ENCODE measurements around the gene LYPD6B.

LYPD6B gene

DNA sequence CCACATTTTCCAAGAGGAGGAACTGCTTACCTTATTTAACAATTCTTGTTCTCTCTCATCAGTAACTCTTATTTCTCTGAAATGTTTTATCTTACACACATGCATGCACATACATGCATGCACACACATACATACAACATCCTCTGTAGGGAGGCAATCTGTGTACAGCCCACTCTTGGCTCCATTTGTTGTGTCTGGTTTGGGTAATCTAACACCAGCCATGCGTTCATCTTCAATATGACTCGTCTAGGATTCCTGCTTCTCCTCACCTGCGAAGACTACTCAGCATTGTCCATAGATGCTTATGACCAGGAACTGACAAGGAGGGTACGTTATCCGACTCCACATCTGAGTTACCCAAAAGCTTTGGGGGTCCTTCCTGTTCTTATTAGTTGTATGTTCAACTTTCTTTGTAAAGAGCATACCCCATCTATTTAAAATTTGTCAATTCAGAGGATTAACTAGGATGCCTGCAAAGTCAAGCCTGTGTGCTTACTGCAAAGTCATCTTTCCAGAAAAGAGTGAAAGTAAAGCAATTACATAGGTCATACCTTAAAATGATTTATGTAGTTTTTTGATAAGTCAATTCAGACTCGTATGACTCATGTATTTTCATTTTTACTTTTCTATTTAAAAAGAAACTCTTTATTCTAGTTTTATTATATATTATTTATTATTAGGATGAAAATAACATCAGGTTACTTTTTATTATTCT is 18.2 kb downstream of the LYPD6B start:
- Histone ChIP-seq H3K27ac (ENCODE audit: insufficient read depth, low read length, poor library complexity, severe bottlenecking) (no peak overlapping the region), H3K36me3 (ENCODE audit: control insufficient read depth, insufficient read depth, low read length) (no peaks in the 10 kb centered on the region), H3K4me1 (ENCODE audit: control insufficient read depth, insufficient read depth, low read length, poor library complexity, severe bottlenecking) (no peaks in the 10 kb centered on the region), H3K27me3 (replicated peaks; ENCODE audit: control insufficient read depth, insufficient read depth, low read length, poor library complexity, severe bottlenecking) (no peaks in the 10 kb centered on the region), H3K4me3 (ENCODE audit: insufficient read depth, low read depth, low read length, poor library complexity, severe bottlenecking) (no peak overlapping the region), H3K9me3 (ENCODE audit: control insufficient read depth, low read length) (no peaks in the 10 kb centered on the region)
- no peak for DNase-seq

DNA sequence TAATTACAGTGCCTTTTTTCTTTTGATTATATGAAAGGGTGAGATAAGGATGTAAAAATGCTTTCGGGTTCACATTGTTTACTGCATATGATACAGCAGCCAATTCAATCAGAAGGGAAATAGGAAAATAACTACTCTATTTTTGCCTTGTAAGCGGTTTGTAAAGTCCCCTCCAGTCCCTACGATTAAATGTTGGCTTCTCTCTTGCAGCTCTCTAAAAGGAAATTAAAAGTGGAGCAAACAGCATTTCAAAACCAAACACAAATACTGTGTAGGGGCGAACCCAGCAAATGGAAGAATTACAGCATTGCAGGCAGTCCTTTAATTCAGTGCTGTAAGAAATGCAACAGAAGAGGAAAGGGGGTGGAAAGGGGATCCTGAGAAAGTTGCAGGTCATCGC is 18.9 kb downstream of the LYPD6B start:
- H3K27me3 ChIP-seq (replicated peaks; ENCODE audit: control insufficient read depth, insufficient read depth, low read length, poor library complexity, severe bottlenecking), result no peaks in the 10 kb centered on the region

DNA sequence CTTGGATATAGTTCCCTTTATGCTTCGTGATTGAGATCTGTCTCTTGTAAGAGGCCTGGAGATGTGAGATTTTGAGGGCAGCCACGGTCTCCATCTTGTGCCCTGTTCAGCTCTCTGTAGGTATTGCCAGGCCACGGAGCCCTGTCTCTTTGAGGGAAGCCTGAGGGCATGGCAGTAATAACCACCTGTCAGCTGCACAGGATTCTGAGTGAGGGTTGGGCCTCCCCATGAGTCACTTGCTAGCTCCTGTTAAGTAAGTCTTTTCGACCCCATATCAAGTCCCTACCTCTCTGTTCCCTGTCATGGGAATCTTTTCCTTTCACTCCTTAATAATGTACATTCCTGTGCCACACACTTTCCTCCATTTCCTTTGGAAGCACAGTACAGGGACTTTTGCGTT is 20.4 kb downstream of the LYPD6B start:
- Histone ChIP-seq H3K36me3 (ENCODE audit: control insufficient read depth, insufficient read depth, low read length) (no peaks in the 10 kb centered on the region), H3K4me3 (ENCODE audit: insufficient read depth, low read depth, low read length, poor library complexity, severe bottlenecking) (no peak overlapping the region), H3K27me3 (replicated peaks; ENCODE audit: control insufficient read depth, insufficient read depth, low read length, poor library complexity, severe bottlenecking) (no peaks in the 10 kb centered on the region), H3K4me1 (ENCODE audit: control insufficient read depth, insufficient read depth, low read length, poor library complexity, severe bottlenecking) (no peaks in the 10 kb centered on the region), H3K9me3 (ENCODE audit: control insufficient read depth, low read length) (no peaks in the 10 kb centered on the region), H3K27ac (ENCODE audit: insufficient read depth, low read length, poor library complexity, severe bottlenecking) (no peak overlapping the region)
- no peak for DNase-seq

More for the DNA sequence above, 18.9 kb downstream of the LYPD6B start:
- H3K27ac ChIP-seq (ENCODE audit: insufficient read depth, low read length, poor library complexity, severe bottlenecking), result no peak overlapping the region
- no peaks in the 10 kb centered on the region for H3K36me3 ChIP-seq (ENCODE audit: control insufficient read depth, insufficient read depth, low read length)
- no peak for DNase-seq
- H3K9me3 ChIP-seq (ENCODE audit: control insufficient read depth, low read length), result no peaks in the 10 kb centered on the region
- no peak overlapping the region for H3K4me3 ChIP-seq (ENCODE audit: insufficient read depth, low read depth, low read length, poor library complexity, severe bottlenecking)
- no peaks in the 10 kb centered on the region for H3K4me1 ChIP-seq (ENCODE audit: control insufficient read depth, insufficient read depth, low read length, poor library complexity, severe bottlenecking)

DNA sequence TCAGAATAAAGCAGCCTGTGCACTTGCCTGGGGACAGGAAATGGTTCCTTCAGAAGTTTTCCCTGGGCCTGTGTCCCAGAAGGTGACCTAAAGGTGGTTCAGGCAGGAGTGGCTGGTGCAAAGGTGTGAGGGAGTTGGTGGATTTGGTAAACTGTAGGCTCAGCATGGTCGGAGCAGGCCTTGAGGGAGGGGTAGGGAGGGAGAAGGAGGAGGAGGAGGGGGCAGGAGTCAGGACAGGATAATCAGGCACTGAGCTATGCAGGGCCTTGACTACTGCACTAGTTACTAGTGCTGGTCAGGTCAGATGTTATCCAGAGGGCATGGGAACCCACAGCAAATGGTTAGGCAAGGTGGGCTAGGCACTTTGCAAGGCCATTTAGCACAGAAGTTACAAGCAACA is 21.3 kb downstream of the LYPD6B start:
- H3K4me3 ChIP-seq (ENCODE audit: insufficient read depth, low read depth, low read length, poor library complexity, severe bottlenecking), result no peak overlapping the region
- no peak overlapping the region for H3K27ac ChIP-seq (ENCODE audit: insufficient read depth, low read length, poor library complexity, severe bottlenecking)
- H3K4me1 ChIP-seq (ENCODE audit: control insufficient read depth, insufficient read depth, low read length, poor library complexity, severe bottlenecking), result no peaks in the 10 kb centered on the region
- DNase-seq, result no peak
- H3K9me3 ChIP-seq (ENCODE audit: control insufficient read depth, low read length), result no peaks in the 10 kb centered on the region
- no peaks in the 10 kb centered on the region for H3K27me3 ChIP-seq (replicated peaks; ENCODE audit: control insufficient read depth, insufficient read depth, low read length, poor library complexity, severe bottlenecking)
- no peaks in the 10 kb centered on the region for H3K36me3 ChIP-seq (ENCODE audit: control insufficient read depth, insufficient read depth, low read length)

DNA sequence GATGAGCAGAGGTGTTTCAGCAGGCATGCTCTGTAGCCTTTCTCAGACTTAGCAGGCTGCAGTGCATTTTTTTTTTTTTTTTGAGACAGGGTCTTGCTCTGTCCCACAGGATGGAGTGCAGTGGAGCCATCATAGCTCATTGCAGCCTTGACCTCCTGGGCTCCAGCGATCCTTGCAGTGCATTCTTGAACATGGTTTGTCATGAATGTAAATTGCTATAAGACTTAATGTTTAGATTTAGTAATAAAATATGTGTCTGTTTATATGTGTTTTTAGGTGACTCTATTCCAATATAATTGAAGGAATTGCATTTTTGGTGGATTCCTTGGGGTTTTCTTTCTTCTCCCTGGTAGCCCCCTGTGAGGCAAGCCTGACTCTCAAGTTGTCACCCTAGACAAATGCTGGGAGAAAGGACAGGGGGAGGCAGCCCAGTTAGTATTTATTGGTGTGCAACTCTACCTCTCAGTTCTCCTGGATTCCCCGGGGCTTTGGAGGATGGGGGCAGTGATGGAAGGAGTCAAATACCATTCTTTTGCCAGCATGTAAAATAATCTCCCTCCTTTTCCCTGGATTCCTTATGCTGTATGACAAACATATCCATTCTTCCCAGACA is 22.7 kb downstream of the LYPD6B start:
- DNase-seq, result no peak
- H3K27me3 ChIP-seq (replicated peaks; ENCODE audit: control insufficient read depth, insufficient read depth, low read length, poor library complexity, severe bottlenecking), result no peaks in the 10 kb centered on the region
- no peaks in the 10 kb centered on the region for H3K4me1 ChIP-seq (ENCODE audit: control insufficient read depth, insufficient read depth, low read length, poor library complexity, severe bottlenecking)
- H3K27ac ChIP-seq (ENCODE audit: insufficient read depth, low read length, poor library complexity, severe bottlenecking), result no peak overlapping the region
- no peaks in the 10 kb centered on the region for H3K9me3 ChIP-seq (ENCODE audit: control insufficient read depth, low read length)
- H3K4me3 ChIP-seq (ENCODE audit: insufficient read depth, low read depth, low read length, poor library complexity, severe bottlenecking), result no peak overlapping the region
- H3K36me3 ChIP-seq (ENCODE audit: control insufficient read depth, insufficient read depth, low read length), result no peaks in the 10 kb centered on the region

DNA sequence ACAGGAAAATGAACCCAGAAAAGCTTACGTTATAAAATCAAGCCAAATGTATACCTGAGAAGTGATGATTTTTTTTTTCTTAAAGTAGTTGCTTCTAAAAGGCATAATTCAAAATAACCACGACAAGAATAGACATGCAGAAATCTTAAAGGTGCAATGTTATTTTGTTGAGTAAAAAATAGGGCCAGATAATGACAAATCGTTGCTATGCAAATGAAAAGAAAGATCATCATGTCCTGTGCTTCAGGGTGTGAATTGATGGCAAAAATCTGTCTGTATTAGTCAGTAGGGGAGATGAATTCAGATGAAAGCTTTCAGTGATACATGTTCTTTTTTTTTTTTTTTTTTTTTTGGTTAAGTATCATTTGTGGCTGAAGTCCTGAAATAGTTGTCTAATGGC is 24.0 kb downstream of the LYPD6B start:
- DNase-seq, result no peak
- no peak overlapping the region for H3K4me3 ChIP-seq (ENCODE audit: insufficient read depth, low read depth, low read length, poor library complexity, severe bottlenecking)
- H3K36me3 ChIP-seq (ENCODE audit: control insufficient read depth, insufficient read depth, low read length), result no peaks in the 10 kb centered on the region
- no peaks in the 10 kb centered on the region for H3K4me1 ChIP-seq (ENCODE audit: control insufficient read depth, insufficient read depth, low read length, poor library complexity, severe bottlenecking)
- no peaks in the 10 kb centered on the region for H3K9me3 ChIP-seq (ENCODE audit: control insufficient read depth, low read length)
- no peaks in the 10 kb centered on the region for H3K27me3 ChIP-seq (replicated peaks; ENCODE audit: control insufficient read depth, insufficient read depth, low read length, poor library complexity, severe bottlenecking)
- no peak overlapping the region for H3K27ac ChIP-seq (ENCODE audit: insufficient read depth, low read length, poor library complexity, severe bottlenecking)

DNA sequence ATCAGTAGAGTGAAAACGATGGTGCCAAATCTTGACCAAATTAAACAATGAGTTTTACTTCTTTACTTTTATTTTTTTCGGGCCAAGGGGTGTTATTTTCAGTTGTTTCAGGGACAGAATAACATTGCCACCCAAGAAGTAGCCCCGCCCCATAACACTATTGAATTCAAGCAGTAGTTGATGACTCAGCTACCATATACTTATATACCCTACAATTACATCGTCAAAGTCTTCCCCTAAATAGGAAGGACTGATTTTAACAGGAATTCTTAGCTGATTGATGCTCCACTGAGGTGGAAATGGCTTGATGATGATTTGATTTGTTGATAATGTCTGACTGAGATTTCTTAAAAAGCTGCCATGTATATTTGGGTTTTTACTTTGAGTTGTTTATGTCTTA is 24.7 kb downstream of the LYPD6B start:
- DNase-seq, result no peak
- no peak overlapping the region for H3K27ac ChIP-seq (ENCODE audit: insufficient read depth, low read length, poor library complexity, severe bottlenecking)

DNA sequence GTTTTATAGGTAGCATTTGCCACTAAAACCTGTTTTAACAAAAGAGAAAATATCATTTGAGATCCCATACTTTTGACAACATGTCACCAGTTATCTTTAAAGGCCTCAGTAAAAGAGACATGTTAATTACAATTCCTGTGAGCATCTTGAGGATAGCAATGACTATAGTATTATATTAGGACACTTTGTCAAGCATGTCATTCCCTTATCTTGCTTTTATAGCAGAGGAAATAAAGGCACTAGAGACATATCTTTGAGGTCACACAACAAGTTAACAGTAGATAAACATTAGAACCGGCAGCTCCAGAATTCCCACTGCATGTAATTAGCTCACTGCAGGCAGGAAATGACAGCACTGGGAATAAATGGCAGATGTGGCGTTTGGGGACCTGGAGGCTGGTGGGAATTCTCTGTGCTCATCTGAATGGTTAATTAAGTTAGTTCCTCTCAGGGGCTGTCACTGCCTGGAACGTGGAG is 25.9 kb downstream of the LYPD6B start:
- no peak overlapping the region for H3K27ac ChIP-seq (ENCODE audit: insufficient read depth, low read length, poor library complexity, severe bottlenecking)

More for the DNA sequence above, 24.7 kb downstream of the LYPD6B start:
- no peaks in the 10 kb centered on the region for H3K4me1 ChIP-seq (ENCODE audit: control insufficient read depth, insufficient read depth, low read length, poor library complexity, severe bottlenecking)
- H3K36me3 ChIP-seq (ENCODE audit: control insufficient read depth, insufficient read depth, low read length), result no peaks in the 10 kb centered on the region
- no peak overlapping the region for H3K4me3 ChIP-seq (ENCODE audit: insufficient read depth, low read depth, low read length, poor library complexity, severe bottlenecking)
- no peaks in the 10 kb centered on the region for H3K27me3 ChIP-seq (replicated peaks; ENCODE audit: control insufficient read depth, insufficient read depth, low read length, poor library complexity, severe bottlenecking)
- no peaks in the 10 kb centered on the region for H3K9me3 ChIP-seq (ENCODE audit: control insufficient read depth, low read length)

DNA sequence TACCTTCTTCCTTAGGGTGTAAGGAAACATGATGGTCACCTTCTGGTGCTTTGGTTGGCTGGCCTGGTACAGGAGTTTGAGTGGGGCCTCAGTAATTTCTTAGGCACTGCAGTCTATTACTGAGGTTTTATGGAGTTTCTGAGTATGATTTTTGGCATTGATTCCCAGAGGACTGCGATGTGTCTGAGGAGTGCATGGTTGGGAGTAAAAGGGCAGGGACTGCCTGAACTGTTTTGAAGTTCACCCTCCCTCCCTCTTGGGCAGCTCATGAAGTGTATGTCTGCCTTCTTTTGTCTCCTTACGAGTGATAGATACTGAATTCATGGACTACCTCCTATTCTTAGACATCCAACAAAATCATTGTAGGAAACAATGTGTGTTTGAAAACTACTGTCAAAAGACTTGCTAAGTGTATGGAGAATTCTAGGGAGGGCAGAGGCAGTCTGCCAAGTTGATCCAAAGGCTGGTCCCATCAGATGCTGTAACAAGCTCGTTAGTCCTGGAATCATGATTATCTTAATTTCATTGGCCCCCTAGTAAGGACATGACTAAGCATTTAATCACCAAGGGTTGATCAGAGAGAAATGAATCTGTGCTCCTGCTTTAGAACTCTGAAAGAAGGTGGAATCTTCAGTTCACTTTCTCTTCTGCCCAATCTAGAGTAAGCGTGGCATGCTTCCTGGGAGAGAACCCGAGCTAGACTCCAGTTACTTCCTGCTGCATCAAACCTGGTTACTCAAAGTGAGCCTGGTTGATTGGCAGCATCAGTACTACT is 26.5 kb downstream of the LYPD6B start:
- no peaks in the 10 kb centered on the region for H3K27me3 ChIP-seq (replicated peaks; ENCODE audit: control insufficient read depth, insufficient read depth, low read length, poor library complexity, severe bottlenecking)
- no peaks in the 10 kb centered on the region for H3K4me1 ChIP-seq (ENCODE audit: control insufficient read depth, insufficient read depth, low read length, poor library complexity, severe bottlenecking)
- no peaks in the 10 kb centered on the region for H3K36me3 ChIP-seq (ENCODE audit: control insufficient read depth, insufficient read depth, low read length)
- no peak for DNase-seq
- no peaks in the 10 kb centered on the region for H3K9me3 ChIP-seq (ENCODE audit: control insufficient read depth, low read length)
- H3K4me3 ChIP-seq (ENCODE audit: insufficient read depth, low read depth, low read length, poor library complexity, severe bottlenecking), result no peak overlapping the region
- no peak overlapping the region for H3K27ac ChIP-seq (ENCODE audit: insufficient read depth, low read length, poor library complexity, severe bottlenecking)

More for the DNA sequence above, 25.9 kb downstream of the LYPD6B start:
- Histone ChIP-seq H3K27me3 (replicated peaks; ENCODE audit: control insufficient read depth, insufficient read depth, low read length, poor library complexity, severe bottlenecking) (no peaks in the 10 kb centered on the region), H3K4me1 (ENCODE audit: control insufficient read depth, insufficient read depth, low read length, poor library complexity, severe bottlenecking) (no peaks in the 10 kb centered on the region), H3K4me3 (ENCODE audit: insufficient read depth, low read depth, low read length, poor library complexity, severe bottlenecking) (no peak overlapping the region), H3K36me3 (ENCODE audit: control insufficient read depth, insufficient read depth, low read length) (no peaks in the 10 kb centered on the region), H3K9me3 (ENCODE audit: control insufficient read depth, low read length) (no peaks in the 10 kb centered on the region)
- DNase-seq, result no peak
